ENCODE data around the gene PLPPR5.
A peak's percentile ranks its signal among the peaks of the same experiment; 100 is the strongest.
"Not testable (repeated sequence)": the region's sequence is repeated elsewhere in the genome, so short reads cannot be mapped to it uniquely, and the experiment has no call there.

Gene PLPPR5

DNA sequence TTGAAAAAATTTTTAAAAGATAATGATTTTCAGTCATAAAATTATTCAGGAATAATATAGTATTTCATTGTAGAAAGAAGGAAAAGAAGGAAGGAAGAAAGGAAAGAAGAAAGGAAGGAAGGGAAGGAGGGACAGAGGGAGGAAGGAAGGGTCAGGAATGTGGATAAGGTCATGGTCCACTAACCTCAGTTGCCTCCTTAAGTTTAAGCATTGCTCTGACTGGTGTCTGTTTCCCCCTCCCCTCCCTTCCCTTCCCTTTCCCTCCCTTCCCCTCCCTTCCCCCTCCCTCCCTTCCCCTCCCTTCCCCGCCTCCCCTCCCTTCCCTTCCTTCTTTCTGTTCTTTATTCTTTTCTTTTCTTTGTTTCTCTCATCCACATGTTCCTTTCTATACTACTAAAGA is 95.7 kb downstream of the PLPPR5 start:
- no peak for DNase-seq

DNA sequence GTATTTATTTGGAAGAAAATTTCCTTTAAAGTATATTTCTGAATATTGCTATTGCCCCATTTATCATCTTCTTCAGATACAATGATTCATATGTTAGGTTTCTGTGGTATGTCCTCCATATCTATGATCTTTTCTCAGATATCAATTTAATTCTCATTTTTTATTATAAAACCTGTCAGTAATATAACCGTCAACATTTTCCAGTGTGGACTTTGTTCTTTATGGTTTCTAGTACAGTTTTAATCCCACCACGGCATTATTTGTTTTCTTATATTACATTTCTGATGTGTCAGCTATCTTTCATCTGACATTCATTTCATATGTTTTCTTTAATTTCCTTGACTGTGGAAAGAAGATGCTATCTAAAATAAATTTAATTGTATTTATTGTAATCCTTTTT is 97.9 kb downstream of the PLPPR5 start:
- DNase-seq: no peak

DNA sequence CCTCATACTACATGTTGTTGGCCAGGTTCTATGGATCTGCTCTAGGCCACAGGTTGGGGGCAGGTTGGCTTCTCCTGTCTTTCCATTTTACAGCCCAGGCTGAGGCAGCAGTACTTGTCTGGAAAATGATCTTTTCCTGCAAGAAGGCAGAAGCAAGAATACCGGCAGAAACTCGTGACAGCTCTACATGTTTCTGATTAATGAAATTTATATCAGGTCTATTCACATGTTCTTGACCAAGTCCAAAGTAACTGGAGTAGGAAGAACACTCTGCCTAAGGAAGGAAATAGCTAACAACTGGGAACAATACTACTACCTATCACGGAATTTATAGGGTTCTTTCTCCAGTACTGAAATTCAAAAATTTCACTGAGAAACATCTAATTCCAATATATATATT is 98.3 kb downstream of the PLPPR5 start:
- DNase-seq: no peak

DNA sequence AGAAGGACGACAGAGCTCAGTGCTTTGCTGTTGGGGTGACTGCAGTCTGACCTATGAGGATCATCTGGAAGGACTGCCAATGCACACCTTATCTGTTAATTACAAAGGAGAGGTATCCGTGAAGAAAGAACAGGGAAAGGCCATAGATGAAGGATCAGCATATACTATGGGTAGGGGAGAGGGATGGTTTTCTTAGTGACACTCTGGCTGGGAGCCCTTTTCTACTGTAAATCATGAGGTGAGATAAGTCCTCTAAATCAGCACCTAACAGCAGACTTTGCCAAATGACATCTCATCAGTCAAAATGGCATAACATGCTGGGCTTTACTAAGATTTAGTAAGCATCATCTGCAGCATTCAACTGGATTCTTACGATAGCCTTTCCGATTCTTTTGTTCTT is 100.0 kb downstream of the PLPPR5 start:
- no peak for DNase-seq

DNA sequence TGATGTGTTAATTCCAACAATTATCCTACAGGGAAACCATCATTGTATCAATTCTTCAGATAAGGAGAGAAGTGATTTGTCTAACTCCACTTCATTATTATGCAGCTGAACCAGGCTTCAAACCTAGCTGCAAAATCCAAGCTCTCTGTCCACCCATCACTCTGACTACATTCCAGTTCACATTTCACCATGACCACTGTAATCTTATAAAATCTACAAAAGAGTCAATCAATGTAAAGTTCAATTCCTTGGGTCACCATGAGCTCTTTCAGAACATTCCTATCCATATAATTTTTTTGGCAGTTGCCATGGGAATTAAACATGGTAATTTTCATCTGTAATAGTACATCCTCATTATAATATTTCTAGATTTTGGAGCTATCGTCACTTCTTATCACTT is 100.9 kb downstream of the PLPPR5 start:
- no peak for DNase-seq

DNA sequence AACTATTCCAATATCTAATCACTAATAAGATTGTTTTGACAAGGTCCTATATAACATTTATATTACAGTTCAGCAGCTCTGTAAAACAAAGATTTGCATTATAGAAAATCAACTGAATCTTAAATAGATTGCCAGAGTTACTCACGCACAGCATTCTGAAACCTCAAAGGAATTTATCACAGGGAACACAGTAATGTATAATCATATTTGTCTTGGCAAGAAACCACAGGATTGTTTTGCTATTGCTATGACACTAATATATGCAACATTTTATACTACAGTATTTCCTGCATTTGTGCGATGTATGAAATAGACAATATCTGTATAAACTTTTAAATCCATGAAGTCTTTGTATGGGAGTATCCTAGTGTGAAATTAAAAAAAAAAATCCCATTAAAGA is 101.4 kb downstream of the PLPPR5 start:
- no peak for DNase-seq

DNA sequence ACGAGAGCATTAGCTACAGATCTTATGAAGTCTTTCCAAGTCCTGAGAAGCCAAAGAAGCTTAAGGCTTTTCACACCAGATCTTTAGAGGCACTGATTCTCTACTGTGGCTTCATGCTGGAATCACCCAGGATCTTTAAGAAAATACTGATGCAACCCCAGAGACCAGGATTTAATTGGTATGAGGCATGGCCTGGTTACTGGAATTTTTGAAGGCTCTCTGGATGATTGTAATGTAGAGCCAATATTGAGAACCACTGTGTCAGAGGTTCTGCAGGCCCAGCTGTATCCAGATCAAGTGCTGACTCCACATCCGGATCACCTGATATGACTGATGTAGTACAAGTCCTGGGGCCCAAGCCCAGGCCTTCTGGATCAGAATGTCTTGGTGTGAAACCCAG is 105.7 kb downstream of the PLPPR5 start:
- no peak for DNase-seq

DNA sequence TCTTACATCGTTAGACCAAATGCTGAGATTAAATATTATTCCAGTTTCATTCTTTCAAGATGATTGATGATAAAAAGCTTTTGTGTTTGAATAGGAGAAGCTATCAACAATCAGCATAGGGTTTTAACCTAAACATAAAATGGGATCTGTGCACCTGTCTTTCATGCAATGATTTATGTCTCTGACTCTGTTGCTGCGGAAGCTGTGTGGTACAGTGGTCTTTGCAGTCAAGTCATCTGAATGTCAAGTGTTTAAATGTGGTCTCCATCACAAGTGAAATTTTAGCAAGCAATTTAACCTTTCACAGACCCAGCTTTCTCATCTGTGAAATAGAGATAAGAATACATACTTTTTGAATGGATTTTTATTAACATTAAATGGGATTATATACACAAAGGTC is 107.2 kb downstream of the PLPPR5 start:
- no peak for DNase-seq

DNA sequence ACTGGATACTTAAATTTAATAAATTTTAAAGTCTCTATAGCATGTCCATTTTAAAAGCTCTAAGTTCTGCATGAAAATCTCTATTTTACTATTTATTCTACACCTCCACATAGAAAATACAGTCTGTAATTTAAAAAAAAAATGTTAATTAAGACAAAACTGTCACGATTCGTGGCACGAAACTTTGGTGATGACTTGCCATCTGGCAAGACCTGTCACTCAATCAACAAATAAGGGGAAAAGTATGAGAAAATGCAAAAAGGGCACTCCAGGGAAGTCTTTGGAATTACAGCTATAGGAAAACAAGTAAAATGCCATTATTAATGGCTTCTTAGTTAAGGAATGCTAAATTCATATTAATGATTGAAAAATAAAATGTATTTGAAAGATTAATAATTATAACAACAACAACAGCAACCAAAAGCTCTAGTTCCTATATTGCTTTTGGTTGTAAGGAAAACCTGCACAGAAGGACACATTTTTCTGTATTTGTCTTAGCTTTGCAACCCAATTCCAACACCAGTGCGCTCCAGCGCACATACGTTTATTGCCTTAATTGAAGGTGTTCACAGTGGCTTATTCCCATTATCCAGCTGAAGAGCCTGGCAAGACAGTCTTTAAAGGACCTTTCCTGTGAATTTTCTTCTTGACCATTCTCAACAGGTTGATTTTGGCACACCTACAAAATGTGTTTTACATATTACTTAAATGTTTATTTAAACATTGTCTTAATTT is 107.8 kb downstream of the PLPPR5 start:
- no peak for DNase-seq

DNA sequence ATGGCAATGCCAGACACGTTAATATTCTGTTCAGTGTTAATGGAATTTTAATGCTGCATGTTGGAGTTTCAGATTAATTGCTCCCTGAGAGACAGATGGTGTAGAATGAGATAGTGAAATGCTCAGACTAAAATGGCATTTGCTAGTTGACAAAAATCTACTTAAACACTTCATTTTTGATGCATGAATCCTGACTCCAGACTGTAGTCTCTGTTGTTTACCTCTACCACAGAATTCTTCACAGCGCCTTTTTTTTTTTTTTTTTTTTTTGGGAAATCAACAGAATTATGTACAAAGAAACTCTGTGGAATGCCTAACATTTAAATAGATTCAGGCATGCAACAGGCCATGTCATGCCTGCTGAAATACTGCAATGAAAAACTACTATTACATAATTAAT is 111.3 kb downstream of the PLPPR5 start:
- no peak for DNase-seq

DNA sequence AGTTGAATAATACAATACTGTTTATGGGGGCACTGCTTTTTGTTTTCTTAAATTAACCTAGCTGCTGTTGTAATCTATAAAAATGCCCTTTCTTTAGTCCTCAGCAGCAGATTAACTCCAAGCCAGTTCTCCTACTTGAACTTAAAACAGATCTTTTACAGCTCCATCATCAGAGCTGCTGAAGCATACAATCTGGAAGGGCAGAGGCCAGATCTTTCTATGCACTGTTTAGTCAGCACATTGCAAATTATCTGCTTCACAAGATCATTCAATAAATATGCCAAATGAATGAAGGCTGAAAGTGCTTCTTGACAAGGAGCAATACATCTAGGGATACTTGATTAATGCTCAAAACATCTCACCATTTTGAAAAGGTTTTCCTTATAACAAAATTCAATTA is 115.8 kb downstream of the PLPPR5 start:
- no peak for DNase-seq

DNA sequence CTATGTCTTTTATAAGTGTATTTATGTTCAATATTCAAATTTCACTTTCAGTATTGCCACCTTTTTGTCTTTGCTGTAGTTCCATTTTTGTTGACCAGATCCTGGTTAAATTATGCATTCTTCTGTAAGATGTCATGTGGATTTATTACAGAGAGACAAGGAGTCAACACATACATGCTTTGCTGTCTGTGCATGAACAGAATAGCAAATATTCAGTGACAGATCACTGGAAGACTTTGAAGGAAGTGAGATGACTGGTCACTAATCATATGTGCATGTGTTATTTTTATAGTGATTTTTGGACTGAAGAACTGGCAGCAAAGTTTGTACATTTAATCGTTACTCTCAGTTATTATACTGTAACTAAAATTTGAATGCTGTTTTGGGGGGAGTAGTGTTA is 117.2 kb downstream of the PLPPR5 start:
- DNase-seq: no peak

DNA sequence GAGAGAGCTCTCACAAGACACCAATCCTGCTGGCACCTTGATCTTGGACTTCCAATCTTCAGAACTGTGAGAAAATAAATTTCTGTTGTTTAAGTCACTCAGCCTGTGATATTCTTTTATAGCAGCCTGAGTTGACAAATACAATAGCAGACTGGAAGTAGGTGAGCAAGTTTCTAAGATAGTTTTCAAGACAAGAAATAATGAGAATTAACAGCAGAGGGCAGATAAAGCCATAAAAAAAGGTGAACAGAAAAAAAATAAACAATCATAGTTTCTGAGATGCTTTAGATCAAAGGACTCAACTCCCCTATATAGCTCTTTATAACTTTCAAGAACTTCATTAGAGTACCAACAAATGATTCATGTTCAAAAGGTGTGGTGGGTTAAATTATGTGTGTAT is 119.8 kb downstream of the PLPPR5 start:
- no peak for DNase-seq

DNA sequence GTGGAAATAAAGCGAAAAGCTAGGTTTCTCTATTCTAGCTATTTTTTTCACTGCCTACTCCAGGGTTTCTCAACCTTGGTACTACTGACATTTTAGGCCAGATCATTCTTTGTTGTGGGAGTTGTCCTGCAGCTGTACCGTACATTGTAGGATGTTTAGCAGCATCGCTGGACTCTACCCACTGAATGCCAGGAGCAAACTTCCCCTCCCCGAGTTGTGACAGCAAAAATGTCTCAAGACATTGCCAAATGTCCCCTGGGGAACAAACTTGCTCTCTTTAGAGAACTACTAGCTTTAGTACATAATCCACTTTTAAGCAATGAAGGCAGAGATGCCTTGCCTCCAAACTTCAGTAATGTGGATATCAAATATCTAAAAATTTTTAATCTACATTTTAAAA is 122.8 kb downstream of the PLPPR5 start:
- DNase-seq: peak; percentile 27 to 63 (median 44)

DNA sequence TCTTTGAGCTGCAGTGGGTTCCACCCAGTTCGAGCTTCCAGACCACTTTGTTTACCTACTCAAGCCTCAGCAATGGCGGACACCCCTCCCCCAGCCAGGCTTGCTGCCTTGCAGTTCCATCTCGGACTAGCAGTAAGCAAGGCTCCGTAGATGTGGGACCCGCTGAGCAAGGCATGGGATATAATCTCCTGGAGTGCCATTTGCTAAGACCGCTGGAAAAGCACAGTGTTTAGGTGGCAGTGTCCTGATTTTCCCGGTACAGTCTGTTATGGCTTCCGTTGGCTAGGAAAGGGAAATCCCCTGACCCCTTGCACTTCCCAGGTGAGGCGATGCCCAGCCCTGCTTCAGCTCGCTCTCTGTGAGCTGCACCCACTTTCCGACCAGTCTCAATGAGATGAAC is 123.4 kb downstream of the PLPPR5 start:
- DNase-seq: not testable (repeated sequence)

DNA sequence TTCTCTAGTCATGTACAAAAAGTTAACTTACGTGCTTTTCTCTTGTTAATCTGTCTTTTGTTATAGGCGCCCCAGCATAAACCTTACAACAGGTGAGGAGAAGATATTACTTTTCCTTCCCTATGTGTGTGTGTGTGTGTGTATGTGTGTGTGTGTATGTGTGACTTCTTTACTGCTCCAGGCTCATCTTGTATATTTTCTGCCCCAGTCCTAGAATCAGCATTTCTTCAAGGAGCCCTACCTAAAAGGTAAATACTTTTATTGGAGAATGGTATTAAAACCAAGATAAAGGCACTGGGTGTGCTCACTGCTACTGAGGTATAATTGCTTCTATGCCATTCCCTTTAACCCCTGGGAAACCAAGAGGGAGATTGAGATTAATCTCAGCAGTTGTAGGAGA is 129.8 kb downstream of the PLPPR5 start:
- no peak for DNase-seq

DNA sequence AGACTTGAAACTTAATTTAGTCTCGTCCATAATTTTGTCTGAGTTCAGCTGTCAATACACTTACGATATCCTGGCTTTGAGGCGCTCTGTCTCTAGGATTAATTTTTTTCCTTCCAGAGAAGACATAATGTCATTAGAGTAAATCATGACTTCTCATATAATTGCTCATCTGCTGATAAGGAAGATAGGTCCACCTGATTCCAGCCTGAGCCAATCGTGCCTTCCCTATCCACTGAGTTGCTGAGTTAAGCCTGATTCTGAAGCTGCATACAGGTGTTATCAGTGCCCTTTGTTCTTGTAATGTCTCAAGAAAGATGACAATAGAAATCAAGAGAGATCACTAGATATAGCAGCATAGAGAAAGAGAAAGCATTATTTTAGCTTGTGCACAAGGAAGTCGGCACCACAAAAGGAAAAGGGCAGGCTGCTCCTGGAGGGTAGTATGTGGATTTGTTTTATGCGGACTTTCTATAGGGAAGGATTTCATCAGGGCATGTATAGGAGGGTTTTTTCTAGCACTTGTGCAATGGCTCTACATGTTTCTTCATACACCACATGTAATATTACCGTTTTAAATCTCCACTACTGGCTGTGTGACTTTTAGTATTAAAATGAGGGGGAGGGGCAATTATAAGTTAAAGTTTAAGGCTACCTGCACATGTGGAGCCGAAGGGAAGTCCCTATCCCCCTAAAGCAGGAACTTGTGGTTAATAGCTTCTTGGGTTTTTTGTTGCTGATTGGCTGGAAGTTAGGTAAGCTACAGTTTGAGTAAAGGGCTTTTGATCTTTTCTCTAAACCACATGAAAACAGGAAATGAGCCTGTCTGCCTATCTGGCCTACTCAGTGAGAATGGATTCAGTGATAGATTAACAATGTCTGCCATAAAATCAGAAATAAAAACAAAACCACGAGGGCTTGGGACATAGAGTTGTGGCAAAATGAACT is 133.4 kb downstream of the PLPPR5 start:
- peak; percentile 17 to 71 (median 61) for DNase-seq

DNA sequence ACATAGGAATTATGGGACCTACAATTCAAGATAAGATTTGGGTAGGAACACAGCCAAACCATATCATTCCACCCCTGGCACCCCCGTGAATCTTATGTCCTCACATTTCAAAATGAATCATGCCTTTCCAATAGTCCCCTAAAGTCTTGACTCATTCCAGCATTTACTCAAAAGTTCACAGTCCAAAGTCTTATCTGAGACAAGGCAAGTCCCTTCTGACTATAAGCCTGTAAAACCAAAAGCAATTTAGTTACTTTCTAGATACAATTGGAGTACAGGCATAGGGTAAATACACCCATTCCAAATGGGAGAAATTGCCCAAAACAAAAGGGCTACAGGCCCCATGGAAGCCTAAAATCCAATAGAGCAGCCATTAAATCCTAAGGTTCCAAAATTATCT is 138.9 kb downstream of the PLPPR5 start:
- DNase-seq: no peak

DNA sequence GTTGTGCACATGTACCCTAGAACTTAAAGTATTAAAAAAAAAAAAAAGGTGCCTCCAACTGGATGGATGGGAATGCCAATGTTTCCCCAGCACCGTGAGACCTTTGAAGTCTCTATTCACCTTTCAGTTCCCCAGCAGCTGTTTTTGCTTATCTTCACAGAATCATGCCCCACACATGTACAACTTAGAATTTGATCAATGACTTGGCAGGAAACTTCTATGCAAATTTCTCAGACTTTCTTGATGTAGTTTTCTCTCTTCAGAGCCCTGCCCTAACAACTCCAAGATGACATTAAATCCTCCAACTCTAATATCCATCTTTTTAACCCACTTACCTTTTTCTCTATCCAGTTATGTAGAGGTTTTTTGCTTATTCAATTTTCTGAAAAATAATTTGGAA is 144.3 kb downstream of the PLPPR5 start:
- DNase-seq: no peak

DNA sequence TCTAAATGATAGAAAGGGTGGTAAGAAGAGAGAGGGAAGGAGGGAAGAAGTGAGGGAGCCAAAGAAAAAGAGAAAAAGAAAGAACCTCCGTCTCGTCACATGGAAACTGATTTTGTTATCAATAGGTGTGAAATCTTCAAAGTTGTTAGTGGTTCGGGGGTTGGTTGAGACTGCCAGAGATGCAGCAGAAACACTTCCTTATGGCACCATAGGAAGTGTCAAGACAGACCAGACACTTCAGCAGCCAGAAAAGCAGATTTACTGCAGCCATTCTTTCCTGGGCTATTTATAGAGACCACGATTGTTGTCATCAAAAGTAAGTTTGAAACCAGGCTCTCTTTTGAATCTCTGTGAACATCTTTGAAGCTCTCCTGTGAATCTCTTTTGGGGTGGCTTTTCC is 150.5 kb downstream of the PLPPR5 start:
- DNase-seq: no peak

DNA sequence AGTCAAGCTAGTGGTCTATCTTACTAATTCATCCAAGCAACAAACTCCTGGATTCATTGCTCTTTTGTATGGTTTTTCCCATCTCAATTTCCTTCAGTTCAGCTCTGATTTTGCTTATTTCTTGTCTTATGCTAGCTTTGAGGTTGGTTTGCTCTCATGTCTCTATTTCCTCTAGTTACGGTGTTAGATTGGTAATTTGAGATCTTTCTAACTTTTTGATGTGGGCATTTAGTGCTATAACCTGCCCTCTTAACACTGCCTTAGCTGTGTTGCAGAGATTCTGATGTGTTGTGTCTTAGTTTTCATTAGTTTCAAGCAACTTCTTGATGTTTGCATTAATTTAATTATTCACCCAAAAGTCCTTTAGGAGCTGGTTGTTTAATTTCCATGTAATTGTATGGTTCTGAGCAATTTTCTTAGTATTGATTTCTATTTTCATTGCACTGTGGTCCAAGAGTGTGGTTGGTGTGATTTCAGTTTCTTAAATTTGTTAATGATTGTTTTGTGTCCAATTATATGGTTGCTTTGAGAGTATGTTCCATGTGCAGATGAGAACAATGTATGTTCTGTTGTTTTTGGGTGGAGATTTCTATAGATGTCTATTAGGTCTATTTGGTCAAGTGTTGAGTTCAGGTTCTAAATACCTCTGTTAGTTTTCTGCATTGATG is 154.6 kb downstream of the PLPPR5 start:
- no peak for DNase-seq

DNA sequence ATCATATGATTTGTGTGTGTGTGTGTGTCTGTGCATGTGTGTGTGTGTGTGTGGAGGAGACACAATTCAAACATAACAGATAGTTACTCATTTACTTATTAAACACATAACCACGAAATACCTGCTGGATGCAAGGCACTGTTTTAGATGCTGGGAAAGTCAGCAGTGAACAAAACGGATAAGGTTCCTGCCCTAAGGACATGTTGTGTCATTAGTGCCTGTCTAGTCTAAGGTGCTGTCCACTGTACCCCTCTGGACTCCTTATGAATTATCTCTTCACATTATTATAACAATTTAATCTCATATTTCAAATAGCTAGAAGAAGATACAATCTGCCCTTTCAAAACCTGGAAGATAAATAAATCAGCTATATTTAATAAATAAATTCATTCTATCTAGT is 162.4 kb downstream of the PLPPR5 start:
- DNase-seq: no peak

Measured in suppressor macrophage (primary cell).